Nephron (organoid): ENCODE results near the gene ZNF613.
"Not testable (repeated sequence)": the region's sequence is repeated elsewhere in the genome, so short reads cannot be mapped to it uniquely, and the experiment has no call there.

Experiments
- H3K27ac Mint-ChIP-seq, 3 experiments: 2 replicates each; pipeline ENCODE4 v1.8.0; 2020; ENCODE audit warnings: mixed read lengths in 3 of 3, mild to moderate bottlenecking in 2 of 3, moderate library complexity in 1 of 3
- H3K27me3 Mint-ChIP-seq: 2 replicates; pipeline ENCODE4 v1.8.0; 2021; ENCODE audit warnings: low read depth, mild to moderate bottlenecking, moderate library complexity, mixed read lengths
- H3K36me3 Mint-ChIP-seq: 2 replicates; pipeline ENCODE4 v1.8.0; 2020; ENCODE audit warnings: low read depth, mixed read lengths
- H3K4me1 Mint-ChIP-seq: 2 replicates; pipeline ENCODE4 v1.8.0; 2020; ENCODE audit warnings: mixed read lengths
- H3K4me3 Mint-ChIP-seq, 3 experiments: 2 replicates each; pipeline ENCODE4 v1.8.0; 2020; ENCODE audit warnings: mild to moderate bottlenecking in 3 of 3, mixed read lengths in 3 of 3, moderate library complexity in 2 of 3
- H3K9me3 Mint-ChIP-seq: 2 replicates; pipeline ENCODE4 v1.8.0; 2020; ENCODE audit warnings: mixed read lengths
- CTCF ChIP-seq, 3 experiments: fragments of 200-600 bp; sonication (generic); IDR thresholded peaks; one replicate each; pipeline ENCODE4 v1.5.0; 2021; ENCODE audit warnings: antibody characterized with exemption in 3 of 3; ENCODE audit not compliant: unreplicated experiment in 3 of 3

ZNF613 gene

GRCh38 chr19:51891193-51891747, 36.0 kb upstream of the ZNF613 start:
- no peak for TF ChIP-seq CTCF (IDR thresholded peaks at IDR 0.05; ENCODE audit: unreplicated experiment in 3 of 3)
- H3K4me1 Mint-ChIP-seq: peaks cover 14% of the 10 kb centered on the region
- peaks cover 97% of the 10 kb centered on the region for H3K36me3 Mint-ChIP-seq
- H3K27me3 Mint-ChIP-seq: no peaks in the 10 kb centered on the region
- no peak overlapping the region for H3K27ac Mint-ChIP-seq
- H3K9me3 Mint-ChIP-seq: peaks cover 72% of the 10 kb centered on the region
- H3K4me3 Mint-ChIP-seq: no peak overlapping the region

GRCh38 chr19:51901860-51902259, 25.4 kb upstream of the ZNF613 start:
- peaks cover 82% of the 10 kb centered on the region for H3K36me3 Mint-ChIP-seq
- no peak overlapping the region for H3K27ac Mint-ChIP-seq
- H3K9me3 Mint-ChIP-seq: peaks cover 70% of the 10 kb centered on the region
- H3K4me1 Mint-ChIP-seq: peaks cover 16% of the 10 kb centered on the region
- no peak for TF ChIP-seq CTCF (IDR thresholded peaks at IDR 0.05; ENCODE audit: unreplicated experiment in 3 of 3)
- peak overlapping the region; percentile 19 to 51 (median 42) for H3K4me3 Mint-ChIP-seq
- H3K27me3 Mint-ChIP-seq: peaks cover 13% of the 10 kb centered on the region

GRCh38 chr19:51903192-51903591, 24.1 kb upstream of the ZNF613 start:
- peaks cover 69% of the 10 kb centered on the region for H3K9me3 Mint-ChIP-seq
- peaks cover 20% of the 10 kb centered on the region for H3K27me3 Mint-ChIP-seq
- TF ChIP-seq CTCF (IDR thresholded peaks at IDR 0.05; ENCODE audit: unreplicated experiment in 3 of 3): no peak
- H3K4me1 Mint-ChIP-seq: peaks cover 16% of the 10 kb centered on the region
- peak overlapping the region in 2 of 3 experiments; percentile 29 to 50 for H3K27ac Mint-ChIP-seq
- H3K36me3 Mint-ChIP-seq: peaks cover 72% of the 10 kb centered on the region
- peak overlapping the region; percentile 98 to 100 (median 98) for H3K4me3 Mint-ChIP-seq

- Mint-ChIP-seq H3K27ac (peak within 1 kb of the TSS; percentile 90 to 97 (median 96)), H3K27me3 (peaks cover 23% of the 10 kb centered on the region), H3K4me1 (peaks cover 16% of the 10 kb centered on the region), H3K4me3 (peak within 1 kb of the TSS; percentile 98 to 100 (median 98)), H3K9me3 (peaks cover 72% of the 10 kb centered on the region), H3K36me3 (peaks cover 58% of the 10 kb centered on the region)
- no peak for TF ChIP-seq CTCF (IDR thresholded peaks at IDR 0.05; ENCODE audit: unreplicated experiment in 3 of 3)
These were observed 22.7 kb upstream of the ZNF613 start, which contains the start of gene ZNF649 for GRCh38 chr19:51904331-51905165. TSS of gene ZNF649 (minus strand) at chr19:51905017. CDS start at chr19:51900107, 4,910 bp downstream.

- Mint-ChIP-seq H3K4me1 (peaks cover 16% of the 10 kb centered on the region), H3K4me3 (peak overlapping the region; percentile 98 to 100 (median 98)), H3K27ac (peak overlapping the region; percentile 90 to 97 (median 96)), H3K9me3 (peaks cover 69% of the 10 kb centered on the region), H3K36me3 (peaks cover 51% of the 10 kb centered on the region), H3K27me3 (peaks cover 23% of the 10 kb centered on the region)
- no peak for TF ChIP-seq CTCF (IDR thresholded peaks at IDR 0.05; ENCODE audit: unreplicated experiment in 3 of 3)
These were observed 22.1 kb upstream of the ZNF613 start for GRCh38 chr19:51905206-51905605.

GRCh38 chr19:51905639-51906038, 21.6 kb upstream of the ZNF613 start:
- peak overlapping the region; percentile 12 to 60 (median 24) for H3K4me3 Mint-ChIP-seq
- peaks cover 23% of the 10 kb centered on the region for H3K27me3 Mint-ChIP-seq
- H3K4me1 Mint-ChIP-seq: peaks cover 16% of the 10 kb centered on the region
- H3K36me3 Mint-ChIP-seq: peaks cover 47% of the 10 kb centered on the region
- H3K9me3 Mint-ChIP-seq: peaks cover 68% of the 10 kb centered on the region
- H3K27ac Mint-ChIP-seq: not testable (repeated sequence)

- Mint-ChIP-seq H3K9me3 (peaks cover 65% of the 10 kb centered on the region), H3K4me3 (peak overlapping the region; percentile 52 to 70 (median 66)), H3K4me1 (peaks cover 16% of the 10 kb centered on the region), H3K27me3 (peaks cover 23% of the 10 kb centered on the region), H3K36me3 (peaks cover 42% of the 10 kb centered on the region)
- not testable (repeated sequence) for H3K27ac Mint-ChIP-seq
These were observed 21.2 kb upstream of the ZNF613 start for GRCh38 chr19:51906108-51906507.

GRCh38 chr19:51907981-51908380, 19.3 kb upstream of the ZNF613 start:
- not testable (repeated sequence) for H3K27ac Mint-ChIP-seq, H3K4me3 Mint-ChIP-seq
- Mint-ChIP-seq H3K9me3 (peaks cover 58% of the 10 kb centered on the region), H3K36me3 (peaks cover 24% of the 10 kb centered on the region), H3K4me1 (peaks cover 16% of the 10 kb centered on the region), H3K27me3 (peaks cover 23% of the 10 kb centered on the region)
